NK-92 treated with Interleukin-12 subunit alpha and Interleukin-12 subunit beta, amount 100 ng/mL, for 24 hours (cell line): Measurements from ENCODE around the gene RGS2.
A peak's percentile ranks its signal among the peaks of the same experiment; 100 is the strongest.

ENCODE experiments used
- DNase-seq: peaks from one replicate; lab custom pipeline; 2025; lab: John Stamatoyannopoulos, UW

RGS2 gene

GRCh38 chr1:192808518-192809306, at the start of gene RGS2:
Gene RGS2, plus strand, starts transcription at chr1:192809039. Its CDS starts 33 bp downstream, at chr1:192809072.
- DNase-seq, result peak; percentile 62

- no peak for DNase-seq
These were observed 49.7 kb upstream of the RGS2 start for GRCh38 chr1:192759104-192759503.

- no peak for DNase-seq
These were observed 46.6 kb upstream of the RGS2 start for GRCh38 chr1:192762265-192762664.

GRCh38 chr1:192763243-192763642, 45.6 kb upstream of the RGS2 start:
- no peak for DNase-seq

- no peak for DNase-seq
These were observed 45.1 kb upstream of the RGS2 start for GRCh38 chr1:192763756-192764155.

- no peak for DNase-seq
These were observed 44.2 kb upstream of the RGS2 start for GRCh38 chr1:192764675-192765074.

GRCh38 chr1:192766009-192766625, 42.7 kb upstream of the RGS2 start:
- no peak for DNase-seq

- DNase-seq, result no peak
These were observed 42.0 kb upstream of the RGS2 start for GRCh38 chr1:192766876-192767275.

GRCh38 chr1:192767798-192768197, 41.0 kb upstream of the RGS2 start:
- DNase-seq, result no peak

- DNase-seq, result no peak
These were observed 40.4 kb upstream of the RGS2 start for GRCh38 chr1:192768463-192768862.

- no peak for DNase-seq
These were observed 37.5 kb upstream of the RGS2 start for GRCh38 chr1:192771341-192771740.

GRCh38 chr1:192775631-192776030, 33.2 kb upstream of the RGS2 start:
- no peak for DNase-seq

GRCh38 chr1:192776206-192776605, 32.6 kb upstream of the RGS2 start:
- DNase-seq, result no peak

GRCh38 chr1:192776998-192777397, 31.8 kb upstream of the RGS2 start:
- DNase-seq, result no peak

- no peak for DNase-seq
These were observed 25.0 kb upstream of the RGS2 start for GRCh38 chr1:192783791-192784190.

- DNase-seq, result no peak
These were observed 24.4 kb upstream of the RGS2 start for GRCh38 chr1:192784397-192784796.

- DNase-seq, result no peak
These were observed 22.3 kb upstream of the RGS2 start for GRCh38 chr1:192786576-192786975.

- DNase-seq, result no peak
These were observed 20.8 kb upstream of the RGS2 start for GRCh38 chr1:192787914-192788585.

- DNase-seq, result no peak
These were observed 19.0 kb upstream of the RGS2 start for GRCh38 chr1:192789871-192790270.

GRCh38 chr1:192792628-192793027, 16.2 kb upstream of the RGS2 start:
- no peak for DNase-seq

GRCh38 chr1:192793983-192794767, 14.7 kb upstream of the RGS2 start:
- no peak for DNase-seq

- no peak for DNase-seq
These were observed 14.1 kb upstream of the RGS2 start for GRCh38 chr1:192794768-192795035.
